Subcutaneous adipose tissue (tissue), 4 donors: ENCODE results near the gene NAA16. TPM values are rescaled to one million over a fixed set of nuclear protein-coding genes. Genes with fewer than 3 reads are reported as not detected.

Experiments used
- CTCF ChIP-seq: fragments of 450-650 bp; IDR thresholded peaks from one replicate; pipeline ENCODE4 v1.5.1; 2016; ENCODE audit warnings: low read depth, mild to moderate bottlenecking, control low read depth, antibody characterized with exemption, moderate library complexity
- total RNA-seq, 4 donors: library from RNA; depleted of rRNA; stranded (reverse); fragments of >200 nt; gene quantifications; one replicate each; pipeline ENCODE4 v1.1.0, GENCODE V29; 2016

The NAA16 gene
- total RNA-seq, result 10 to 100 TPM; 15.0 to 26.1 (median 18.5) TPM

GRCh38 chr13:41310963-41311405 lies at the start of gene NAA16:
Gene NAA16 (plus strand): TSS chr13:41311267. CDS start chr13:41311529, 262 bp downstream.
- TF ChIP-seq CTCF, result no peak

- no peak for TF ChIP-seq CTCF
Measured at GRCh38 chr13:41263261-41263971, 47.7 kb upstream of the NAA16 start, which contains the start of gene MTRF1. Gene MTRF1 (minus strand): TSS chr13:41263576. CDS start chr13:41260907, 2,669 bp downstream.

GRCh38 chr13:41267106-41267505 lies 44.0 kb upstream of the NAA16 start:
- TF ChIP-seq CTCF, result no peak

GRCh38 chr13:41268764-41269163 lies 42.3 kb upstream of the NAA16 start:
- no peak for TF ChIP-seq CTCF

GRCh38 chr13:41271456-41272285 lies 39.4 kb upstream of the NAA16 start:
- TF ChIP-seq CTCF, result no peak

- no peak for TF ChIP-seq CTCF
Measured at GRCh38 chr13:41273831-41274441, 37.1 kb upstream of the NAA16 start.

GRCh38 chr13:41274881-41275280 lies 36.2 kb upstream of the NAA16 start:
- no peak for TF ChIP-seq CTCF
